Brain microvascular endothelial cell (primary cell): Measurements from ENCODE around the gene PPP1R27.

Experiments used
- DNase-seq: peaks from one replicate; pipeline ENCODE4 v3.0.0-alpha.2; 2020
- H3K27ac ChIP-seq: fragments of 250-450 bp; sonication (Bioruptor Pico); 2 replicates; pipeline ENCODE4 v1.5.1; 2020; ENCODE audit warnings: mild to moderate bottlenecking, moderate library complexity
- H3K27me3 ChIP-seq: fragments of 250-450 bp; sonication (Bioruptor Pico); replicated peaks from 2 replicates; pipeline ENCODE4 v1.5.1; 2020; ENCODE audit warnings: mild to moderate bottlenecking
- H3K36me3 ChIP-seq: fragments of 250-450 bp; sonication (Bioruptor Pico); replicated peaks from 2 replicates; pipeline ENCODE4 v1.5.1; 2020; ENCODE audit warnings: mild to moderate bottlenecking
- H3K4me3 ChIP-seq: 2 replicates; pipeline ENCODE4 v1.5.1; 2011; ENCODE audit warnings: low read depth, mild to moderate bottlenecking, control low read depth, low read length, moderate library complexity
- CTCF ChIP-seq: IDR thresholded peaks from 2 replicates; pipeline ENCODE4 v1.5.1; 2011; ENCODE audit warnings: low read depth, mild to moderate bottlenecking, moderate library complexity, low read length, control low read depth, inconsistent platforms; ENCODE audit errors: missing control alignments
- in situ Hi-C: cut with HindIII; loops from 2 replicates; pipeline ENCODE4 v1.10.0; 2017; ENCODE audit warnings: low sequenced_read_pairs, low pct_ligation_motif_present

PPP1R27 gene

GRCh38 chr17:81814748-81815645, 19.9 kb downstream of the PPP1R27 start:
- DNase-seq, result no peak
- H3K27me3 ChIP-seq, result no peaks in the 10 kb centered on the region
- in situ Hi-C loops, result no loop called here
- no peaks in the 10 kb centered on the region for H3K36me3 ChIP-seq
- H3K27ac ChIP-seq, result no peak overlapping the region
- no peak for TF ChIP-seq CTCF
- H3K4me3 ChIP-seq, result no peak overlapping the region

GRCh38 chr17:81813861-81814683, 20.8 kb downstream of the PPP1R27 start:
- in situ Hi-C loops, result no loop called here

GRCh38 chr17:81813371-81813684, 21.5 kb downstream of the PPP1R27 start:
- no peaks in the 10 kb centered on the region for H3K36me3 ChIP-seq
- H3K4me3 ChIP-seq, result no peak overlapping the region
- TF ChIP-seq CTCF, result no peak
- no peak for DNase-seq
- peaks cover 6% of the 10 kb centered on the region for H3K27me3 ChIP-seq
- in situ Hi-C loops, result no loop called here
- no peak overlapping the region for H3K27ac ChIP-seq

More at GRCh38 chr17:81813861-81814683, 20.8 kb downstream of the PPP1R27 start:
- Histone ChIP-seq H3K36me3 (no peaks in the 10 kb centered on the region), H3K27me3 (peaks cover 2% of the 10 kb centered on the region), H3K4me3 (no peak overlapping the region), H3K27ac (no peak overlapping the region)
- TF ChIP-seq CTCF, result no peak
- DNase-seq, result no peak

GRCh38 chr17:81812571-81813370, 22.1 kb downstream of the PPP1R27 start:
- Histone ChIP-seq H3K27me3 (peaks cover 9% of the 10 kb centered on the region), H3K27ac (no peak overlapping the region), H3K4me3 (no peak overlapping the region), H3K36me3 (no peaks in the 10 kb centered on the region)
- in situ Hi-C loops, result no loop called here
- TF ChIP-seq CTCF, result no peak
- DNase-seq, result no peak

GRCh38 chr17:81811705-81812570, 22.9 kb downstream of the PPP1R27 start:
- no peak overlapping the region for H3K27ac ChIP-seq
- no peak for TF ChIP-seq CTCF
- H3K36me3 ChIP-seq, result no peaks in the 10 kb centered on the region
- DNase-seq, result no peak
- H3K4me3 ChIP-seq, result no peak overlapping the region
- in situ Hi-C loops, result no loop called here
- peaks cover 14% of the 10 kb centered on the region for H3K27me3 ChIP-seq
